HG02884 (cell line): Measurements from ENCODE around the gene C2CD4C.
"Not testable (repeated sequence)": the region's sequence is repeated elsewhere in the genome, so short reads cannot be mapped to it uniquely, and the experiment has no call there.

Experiments used
- ATAC-seq: cut with Tn5 transposase; IDR thresholded peaks from one replicate; pipeline ENCODE4 v1.9.1; 2021; ENCODE audit warnings: mild to moderate bottlenecking, moderate library complexity; ENCODE audit not compliant: unreplicated experiment

Gene C2CD4C, protein sequence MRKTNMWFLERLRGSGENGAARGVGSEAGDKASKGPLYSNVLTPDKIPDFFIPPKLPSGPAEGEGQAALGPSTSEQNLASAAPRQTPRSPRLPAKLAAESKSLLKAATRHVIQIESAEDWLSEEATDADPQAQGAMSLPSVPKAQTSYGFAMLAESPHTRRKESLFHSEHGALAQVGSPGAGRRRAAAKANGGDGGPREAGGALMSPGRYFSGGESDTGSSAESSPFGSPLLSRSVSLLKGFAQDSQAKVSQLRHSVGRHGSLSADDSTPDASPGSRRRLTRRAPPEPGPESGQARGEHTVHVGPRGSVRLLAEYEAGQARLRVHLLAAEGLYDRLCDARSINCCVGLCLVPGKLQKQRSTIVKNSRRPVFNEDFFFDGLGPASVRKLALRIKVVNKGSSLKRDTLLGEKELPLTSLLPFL

DNA sequence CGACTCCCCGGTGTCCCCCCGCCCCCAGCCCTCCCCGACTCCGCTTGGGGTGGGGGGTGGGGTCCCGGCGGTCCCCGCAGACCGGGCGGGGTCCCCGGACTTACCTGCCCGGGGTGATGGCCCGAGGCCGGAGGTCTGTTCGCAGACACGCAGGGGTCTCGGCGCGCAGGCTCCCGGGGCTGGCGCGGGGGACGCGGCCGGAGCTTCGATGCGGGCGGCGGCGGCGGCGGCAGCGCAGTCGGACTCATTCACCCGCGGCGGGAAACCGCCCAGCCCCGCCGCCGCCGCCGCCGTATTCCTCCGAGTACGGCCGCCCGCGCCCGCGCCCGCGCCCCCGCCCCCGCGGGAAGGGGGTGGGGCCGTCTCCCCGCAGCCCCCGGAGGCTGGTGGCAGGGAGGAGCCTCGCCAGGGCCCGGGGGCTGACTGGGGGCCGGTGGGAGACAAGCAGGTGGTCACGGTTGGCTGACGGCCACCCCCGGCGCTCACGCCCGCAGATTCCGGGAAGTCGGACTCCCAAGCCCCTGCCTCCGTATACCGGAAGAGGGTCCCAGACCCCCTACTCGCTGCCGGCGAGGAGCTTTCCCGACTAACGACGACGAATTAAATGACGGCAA lies at the start of gene C2CD4C:
TSS of gene C2CD4C (minus strand) at position 246 of the 614 bp plus-strand sequence. CDS start 786 bp downstream, outside the sequence.
- no peak for ATAC-seq

DNA sequence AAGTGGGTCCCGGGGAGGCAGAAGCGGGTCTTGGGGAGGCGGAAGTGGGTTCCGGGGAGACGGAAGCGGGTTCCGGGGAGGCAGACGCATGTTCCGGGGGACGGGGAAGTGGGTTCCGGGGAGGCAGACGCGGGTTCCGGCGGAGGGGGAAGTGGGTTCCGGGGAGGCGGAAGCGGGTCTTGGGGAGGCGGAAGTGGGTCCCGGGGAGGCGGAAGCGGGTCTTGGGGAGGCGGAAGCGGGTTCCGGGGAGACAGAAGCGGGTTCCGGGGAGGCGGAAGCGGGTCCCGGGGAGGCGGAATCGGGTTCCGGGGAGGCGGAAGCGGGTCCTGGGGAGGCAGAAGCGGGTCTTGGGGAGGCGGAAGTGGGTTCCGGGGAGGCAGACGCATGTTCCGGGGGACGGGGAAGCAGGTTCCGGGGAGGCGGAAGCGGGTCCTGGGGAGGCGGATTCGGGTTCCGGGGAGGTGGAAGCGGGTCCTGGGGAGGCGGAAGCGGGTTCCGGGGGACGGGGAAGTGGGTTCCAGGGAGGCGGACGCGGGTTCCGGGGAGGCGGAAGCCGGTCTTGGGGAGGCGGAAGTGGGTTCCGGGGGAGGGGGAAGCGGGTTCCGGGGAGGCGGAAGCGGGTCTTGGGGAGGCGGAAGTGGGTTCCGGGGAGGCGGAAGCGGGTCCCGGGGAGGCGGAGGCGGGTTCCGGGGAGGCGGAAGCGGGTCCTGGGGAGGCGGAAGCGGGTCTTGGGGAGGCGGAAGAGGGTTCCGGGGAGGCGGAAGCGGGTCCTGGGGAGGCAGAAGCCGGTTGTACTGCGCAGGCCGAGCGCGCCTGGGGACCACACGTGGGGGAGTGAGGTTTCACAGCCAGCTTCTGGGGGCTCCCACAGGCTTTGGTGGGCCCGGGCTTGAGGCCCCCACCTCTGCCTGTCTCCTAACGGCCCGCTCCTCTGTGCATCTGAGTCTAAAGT lies 49.4 kb upstream of the C2CD4C start:
- ATAC-seq, result no peak

DNA sequence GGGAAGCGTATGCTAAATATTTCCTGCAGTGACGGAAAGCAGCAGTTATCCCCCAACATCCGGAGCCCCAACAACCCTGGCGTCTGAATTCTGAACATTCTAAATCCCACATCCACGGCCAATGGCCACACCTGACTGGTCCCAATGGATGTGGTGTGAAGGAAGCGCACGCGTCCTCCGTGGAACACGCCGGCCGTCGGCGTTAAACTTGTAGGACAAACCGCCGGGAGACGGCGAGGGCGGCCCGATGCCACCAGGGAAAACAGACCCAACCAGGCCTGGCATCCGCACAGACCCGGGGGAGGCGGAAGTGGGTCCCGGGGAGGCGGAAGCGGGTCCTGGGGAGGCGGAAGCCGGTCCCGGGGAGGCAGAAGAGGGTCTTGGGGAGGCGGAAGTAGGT lies 48.7 kb upstream of the C2CD4C start:
- no peak for ATAC-seq

DNA sequence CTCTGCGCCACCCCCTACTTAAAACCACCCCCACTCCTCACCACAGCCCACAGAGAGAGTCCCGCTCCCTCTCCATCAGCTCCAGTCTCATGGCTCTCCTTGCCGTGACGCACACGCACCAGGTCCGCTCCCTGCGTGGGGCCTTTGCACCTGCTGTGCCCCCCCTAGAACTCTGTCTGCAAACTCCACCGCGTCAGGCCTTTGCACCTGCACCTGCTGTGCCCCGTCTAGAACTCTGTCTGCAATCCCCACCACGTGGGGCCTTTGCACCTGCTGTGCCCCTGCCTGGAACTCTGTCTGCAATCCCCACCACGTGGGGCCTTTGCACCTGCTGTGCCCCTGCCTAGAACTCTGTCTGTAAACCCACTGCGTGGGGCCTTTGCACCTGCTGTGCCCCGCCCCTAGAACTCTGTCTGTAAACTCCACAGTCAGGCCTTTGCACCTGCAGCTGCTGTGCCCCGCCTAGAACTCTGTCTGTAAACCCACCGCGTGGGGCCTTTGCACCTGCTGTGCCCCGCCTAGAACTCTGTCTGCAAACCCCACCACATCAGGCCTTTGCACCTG lies 47.7 kb upstream of the C2CD4C start:
- ATAC-seq, result no peak

DNA sequence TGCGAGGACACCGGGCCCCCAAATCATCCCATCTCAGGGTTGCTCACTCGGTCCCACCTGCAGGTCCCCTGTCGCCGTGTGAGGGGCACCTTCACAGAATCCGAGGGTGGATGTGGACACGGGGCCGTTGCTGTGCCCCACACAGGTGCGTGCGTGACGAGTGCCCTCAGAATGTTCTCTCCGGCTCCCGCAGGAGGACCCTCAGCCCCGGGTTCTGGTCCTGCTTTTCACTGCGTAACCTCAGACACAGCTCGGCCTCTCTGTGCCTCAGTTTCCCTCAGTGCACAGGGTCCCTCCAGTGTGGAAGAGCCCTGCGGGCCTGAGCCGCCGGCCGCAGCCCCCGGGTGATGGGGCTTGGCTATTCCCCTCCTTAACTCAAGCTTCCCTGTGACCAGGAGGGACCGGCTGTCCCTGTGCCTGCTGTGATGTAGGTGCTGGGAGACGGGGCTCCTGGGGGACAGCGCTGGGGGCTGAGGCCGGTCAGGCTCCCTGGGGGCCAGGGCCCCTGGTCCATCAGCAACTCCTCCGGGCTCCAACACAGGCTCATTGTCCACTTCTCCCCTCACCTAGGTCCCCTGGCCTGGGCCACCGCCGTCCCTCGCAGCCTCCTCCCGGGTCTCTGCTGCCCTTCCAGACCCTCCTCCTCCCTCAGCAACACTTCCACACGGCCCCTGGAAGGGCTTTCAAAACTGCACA lies 47.1 kb upstream of the C2CD4C start:
- ATAC-seq, result no peak

DNA sequence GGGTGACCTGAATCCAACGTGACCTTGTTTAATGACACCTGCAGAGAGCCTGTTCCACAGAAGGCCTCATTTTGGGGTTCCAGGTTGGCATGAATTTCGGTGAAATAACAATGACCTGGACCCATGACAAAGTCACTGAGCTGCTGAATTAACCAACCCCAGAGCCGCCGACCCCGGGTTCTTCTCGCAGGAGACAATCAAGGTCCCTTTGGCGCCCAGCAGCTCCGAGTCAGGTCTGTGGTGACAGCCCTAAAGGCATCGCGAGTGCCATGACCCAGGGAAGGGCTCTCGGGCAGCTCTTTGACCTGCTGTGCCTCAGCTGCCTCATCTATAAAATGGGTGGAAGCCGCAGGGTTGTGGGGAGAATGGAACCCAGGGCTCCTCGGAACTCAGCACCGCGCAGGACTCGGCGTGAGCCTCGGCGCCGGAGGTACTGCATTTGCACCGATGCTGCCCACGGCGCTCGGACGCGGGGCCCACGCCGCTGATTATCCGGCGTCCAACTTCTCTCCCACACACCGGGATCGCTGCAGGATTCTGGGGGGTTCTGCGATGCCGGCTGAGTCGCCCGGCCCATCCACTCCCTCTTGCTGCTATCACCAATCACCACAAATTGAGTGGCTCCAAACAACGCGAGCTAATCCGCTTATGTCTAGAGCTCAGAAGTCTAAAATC lies 46.2 kb upstream of the C2CD4C start:
- no peak for ATAC-seq

DNA sequence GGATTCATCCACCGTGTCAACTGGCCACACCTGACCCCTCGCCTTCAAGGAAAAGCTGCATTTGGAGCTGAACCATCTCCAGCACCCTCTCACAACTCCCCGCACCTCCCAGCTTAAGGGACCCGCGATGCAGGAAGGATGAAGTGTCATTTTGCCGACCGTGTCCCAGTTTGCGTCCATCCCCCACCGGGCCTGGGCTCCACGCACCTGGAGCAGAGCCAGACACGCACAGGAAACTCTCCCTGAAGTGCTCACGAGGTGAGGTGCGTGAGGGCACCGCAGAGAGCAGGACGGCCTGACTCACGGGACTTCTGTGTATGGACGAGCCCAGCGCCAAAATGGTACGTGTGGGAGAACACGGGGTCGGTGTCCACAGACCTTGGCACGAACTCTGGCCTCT lies 44.7 kb upstream of the C2CD4C start:
- no peak for ATAC-seq

DNA sequence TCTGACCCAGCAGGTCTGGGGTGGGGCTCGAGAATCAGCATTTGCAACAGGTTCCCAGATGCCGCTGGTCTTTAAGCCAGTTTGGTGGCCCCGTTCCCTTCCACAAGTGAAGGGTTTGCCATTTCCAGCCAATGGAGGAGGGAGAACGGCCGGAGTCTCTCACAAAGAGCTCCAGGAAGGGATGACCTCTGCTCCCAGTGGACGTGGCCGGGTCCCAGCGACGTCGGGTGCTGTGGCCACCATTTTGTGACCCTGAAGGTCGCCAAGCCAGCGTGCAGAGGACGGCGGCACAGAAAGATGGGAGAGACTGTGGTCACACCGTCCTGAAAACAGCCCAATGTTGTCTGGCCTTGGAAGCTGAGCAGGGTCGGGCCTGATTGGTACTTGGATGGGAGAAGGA lies 43.9 kb upstream of the C2CD4C start:
- ATAC-seq, result no peak

DNA sequence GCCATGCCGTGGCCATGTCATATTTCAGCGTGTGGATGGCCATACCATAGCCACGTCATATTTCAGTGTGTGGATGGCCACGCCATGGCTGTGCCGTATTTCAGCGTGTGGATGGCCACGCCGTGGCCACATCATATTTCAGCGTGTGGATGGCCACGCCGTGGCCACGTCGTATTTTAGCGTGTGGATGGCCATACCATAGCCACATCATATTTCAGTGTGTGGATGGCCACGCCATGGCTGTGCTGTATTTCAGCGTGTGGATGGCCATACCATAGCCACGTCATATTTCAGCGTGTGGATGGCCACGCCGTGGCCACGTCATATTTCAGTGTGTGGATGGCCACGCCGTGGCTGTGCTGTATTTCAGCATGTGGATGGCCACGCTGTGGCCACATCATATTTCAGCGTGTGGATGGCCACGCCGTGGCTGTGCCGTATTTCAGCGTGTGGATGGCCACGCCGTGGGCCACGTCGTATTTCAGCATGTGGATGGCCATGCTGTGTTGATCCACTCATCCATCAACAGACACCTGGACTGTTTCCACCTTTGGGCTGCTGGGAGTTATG lies 42.0 kb upstream of the C2CD4C start:
- ATAC-seq, result not testable (repeated sequence)

DNA sequence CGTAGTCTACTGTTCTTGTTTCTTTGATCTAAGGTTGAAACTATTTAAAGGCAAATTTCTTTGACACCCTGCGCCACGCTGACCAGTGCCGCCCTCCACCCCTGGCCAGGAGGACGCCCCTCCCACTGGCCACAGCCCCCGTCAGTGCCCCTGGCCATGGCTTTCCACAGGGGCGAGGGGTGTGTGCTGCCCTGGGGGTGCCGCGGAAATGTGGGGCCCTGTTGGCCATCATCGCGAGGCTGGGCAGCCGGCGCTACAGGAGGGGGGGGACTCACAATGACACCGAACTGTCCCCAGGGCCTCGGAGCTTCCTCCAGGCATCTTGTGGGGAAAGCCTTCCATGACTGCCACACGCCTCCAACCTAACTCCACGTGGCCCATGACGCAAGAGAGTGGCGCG lies 41.0 kb upstream of the C2CD4C start:
- no peak for ATAC-seq

DNA sequence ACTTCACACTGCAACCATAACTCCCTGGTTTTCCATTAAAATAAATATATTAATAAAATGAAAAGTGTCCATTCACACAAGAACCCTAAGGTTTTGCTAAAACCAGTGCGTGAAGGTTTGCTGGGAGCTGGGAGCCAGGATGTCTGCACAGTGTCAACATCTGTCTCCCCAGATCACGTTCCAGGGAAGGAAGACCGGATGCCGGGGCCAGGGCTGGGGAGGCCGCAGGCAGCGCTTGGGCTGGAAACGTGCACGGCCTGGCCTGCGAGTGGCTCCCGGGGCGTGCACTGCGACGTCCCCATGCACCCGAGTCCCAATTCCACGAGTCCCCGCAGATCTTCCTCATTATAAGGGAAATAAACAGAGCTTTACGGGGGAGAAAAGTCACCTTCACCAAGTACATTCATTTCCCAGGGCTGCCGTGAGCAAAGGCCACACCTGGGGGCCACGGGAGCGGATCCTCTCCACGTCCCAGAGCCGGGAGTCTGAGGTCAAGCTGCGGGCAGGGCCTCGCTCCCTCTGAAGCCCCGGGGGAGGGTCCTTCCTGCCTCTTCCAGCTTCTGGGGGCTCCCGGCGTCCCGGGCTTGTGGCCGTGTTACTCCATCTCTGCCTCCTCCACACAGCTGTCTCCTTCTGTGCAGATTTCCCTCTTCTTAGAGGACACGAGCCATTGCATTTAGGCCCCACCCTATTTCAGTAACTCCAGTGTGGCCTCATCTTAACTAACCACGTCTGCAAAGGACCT lies 39.0 kb upstream of the C2CD4C start:
- no peak for ATAC-seq

DNA sequence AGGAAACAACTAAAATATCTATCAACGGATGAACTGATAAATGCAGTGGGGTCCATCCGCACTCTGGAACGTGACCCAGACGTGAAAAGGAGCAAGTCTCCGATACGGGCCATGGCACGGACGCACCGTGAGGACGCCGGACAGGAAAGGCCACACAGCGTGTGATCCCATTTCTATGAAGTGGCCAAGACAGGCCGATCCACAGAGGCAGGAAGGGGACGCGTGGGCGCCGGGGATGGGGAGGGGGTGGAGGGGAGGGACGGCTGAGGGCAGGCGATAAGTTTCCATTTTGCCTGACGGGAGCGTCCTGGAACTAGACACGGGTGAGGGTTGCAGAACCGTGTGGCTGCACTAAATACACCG lies 38.1 kb upstream of the C2CD4C start:
- ATAC-seq, result no peak

DNA sequence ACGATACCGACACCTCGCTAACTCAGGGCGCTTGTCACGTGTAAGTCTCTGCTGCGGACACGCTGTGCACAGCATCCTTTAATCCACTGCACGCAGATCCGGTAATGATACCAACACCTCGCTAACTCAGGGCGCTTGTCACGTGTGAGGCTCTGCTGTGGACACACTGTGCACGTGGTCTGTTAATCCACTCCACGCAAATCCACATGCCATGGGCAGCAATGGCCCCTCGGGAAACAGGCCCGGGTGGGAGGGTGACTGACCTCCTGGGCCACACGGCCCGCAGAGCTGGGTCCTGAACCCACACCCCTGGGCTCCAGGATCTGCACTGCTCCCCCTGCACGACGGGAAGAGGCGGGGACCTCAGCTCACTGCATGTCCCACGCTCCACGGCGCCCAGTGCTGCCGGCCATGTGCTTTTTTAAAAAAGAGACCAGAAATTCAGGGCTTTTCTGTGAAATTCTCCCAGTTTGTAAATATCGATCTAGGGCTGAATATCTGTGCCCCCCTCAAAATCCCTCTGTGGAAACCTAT lies 35.8 kb upstream of the C2CD4C start:
- ATAC-seq, result no peak

DNA sequence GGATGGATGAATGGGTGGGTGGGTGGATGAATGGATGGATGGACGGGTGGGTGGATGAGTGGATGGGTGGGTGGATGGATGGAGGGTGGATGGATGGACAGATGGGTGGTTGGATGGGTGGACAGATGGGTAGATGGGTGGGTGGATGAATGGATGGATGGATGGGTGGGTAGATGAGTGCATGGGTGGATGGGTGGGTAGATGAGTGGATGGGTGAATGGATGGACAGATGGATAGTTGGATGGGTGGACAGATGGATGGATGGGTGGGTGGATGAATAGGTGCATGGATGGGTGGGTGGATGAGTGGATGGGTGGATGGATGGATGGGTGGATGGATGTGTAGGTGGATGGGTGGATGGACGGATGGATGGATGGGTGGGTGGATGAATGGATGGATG lies 34.1 kb upstream of the C2CD4C start:
- no peak for ATAC-seq

DNA sequence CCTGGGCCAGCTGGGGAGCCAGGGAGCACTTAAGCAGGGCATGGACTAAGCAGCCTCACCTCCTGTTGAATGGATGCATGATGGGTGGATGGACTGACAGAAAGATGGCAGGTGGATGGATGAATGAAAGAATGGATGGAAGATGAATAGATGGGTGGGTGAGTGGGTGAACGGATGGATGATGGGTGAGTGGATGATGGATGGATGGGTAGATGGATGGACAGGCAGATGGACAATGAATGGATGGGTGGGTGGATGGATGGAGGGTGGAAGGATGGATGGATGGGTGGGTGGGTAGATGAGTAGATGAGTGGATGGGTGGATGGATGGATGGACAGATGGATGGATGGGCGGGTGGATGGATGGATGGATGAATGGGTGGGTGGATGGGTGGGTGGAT lies 33.1 kb upstream of the C2CD4C start:
- ATAC-seq, result no peak

DNA sequence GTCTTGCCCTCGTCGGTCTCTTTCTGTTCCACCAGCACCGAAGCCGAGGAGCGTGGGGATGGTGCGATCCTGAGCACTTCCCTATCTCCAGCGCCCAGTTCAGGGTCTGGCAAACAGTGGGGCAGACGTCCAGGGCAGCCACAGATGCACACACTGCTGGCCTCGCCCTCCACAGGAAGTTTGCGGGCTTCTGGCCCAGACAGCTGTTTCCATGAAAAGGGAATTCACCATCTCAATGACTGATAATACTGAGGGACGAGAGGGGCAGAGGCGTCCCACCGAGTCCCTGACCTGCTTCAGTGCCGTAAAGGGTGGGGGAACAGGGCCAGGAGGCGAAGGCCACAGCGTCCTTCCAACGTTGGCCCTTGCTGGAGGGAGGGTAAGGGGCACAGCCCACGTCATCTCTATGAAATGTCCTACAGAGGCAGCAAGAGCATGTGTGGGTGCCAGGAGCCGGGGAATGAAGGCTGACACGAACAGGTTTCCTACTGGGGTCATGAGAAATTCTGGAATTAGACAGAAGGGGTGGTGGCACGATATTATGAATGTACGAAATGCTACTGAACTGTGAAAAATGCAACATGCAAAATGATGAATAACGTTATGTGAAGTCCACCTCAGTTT lies 32.4 kb upstream of the C2CD4C start:
- ATAC-seq, result no peak

DNA sequence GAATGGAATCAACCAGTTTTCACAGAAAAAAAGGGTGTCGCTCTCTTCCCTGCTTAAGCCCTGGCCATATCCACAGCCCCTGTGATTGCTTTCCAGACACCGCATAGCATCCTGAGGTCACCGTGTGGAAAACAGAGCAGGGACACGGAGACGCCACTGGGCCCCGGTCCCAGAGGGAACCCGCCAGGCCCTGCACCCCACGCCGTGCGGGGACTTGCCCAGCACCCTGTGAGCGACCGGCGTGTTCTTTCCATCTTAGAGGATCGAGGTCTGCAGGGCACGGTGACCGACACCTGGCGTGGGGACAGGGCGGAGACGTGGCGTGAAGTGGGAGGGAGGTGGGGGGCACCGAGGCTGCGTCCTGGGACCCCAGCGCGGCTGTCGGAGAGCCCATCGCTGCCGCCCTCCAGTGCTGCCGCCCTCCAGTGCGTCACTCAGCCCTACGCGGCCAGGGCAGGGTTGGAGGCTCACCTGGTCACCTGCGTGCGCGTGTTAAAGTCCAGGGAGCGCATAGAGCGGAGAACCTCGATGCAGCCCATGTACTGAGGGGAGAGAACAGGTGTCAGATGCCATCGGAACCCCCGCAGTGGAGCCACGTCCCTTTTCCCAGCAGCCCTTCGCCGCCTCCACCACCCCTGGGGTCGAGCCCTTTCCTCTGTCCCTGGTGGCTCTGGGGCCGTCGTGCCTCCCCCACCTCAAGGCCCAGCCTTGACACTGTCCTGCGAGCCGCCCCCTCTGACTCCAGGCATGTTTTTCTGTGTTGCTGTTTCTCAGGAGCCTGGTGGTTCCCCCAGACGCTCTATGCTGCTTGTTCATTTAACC lies 31.7 kb upstream of the C2CD4C start:
- ATAC-seq, result no peak
